OCI-LY1 (cell line): Measurements from ENCODE around the gene HOXC5.

ENCODE experiments used
- H2AFZ ChIP-seq: fragments of 200-600 bp; sonication (generic), shearing (Covaris generic); 2 replicates; pipeline ENCODE4 v1.6.0; 2014; ENCODE audit warnings: antibody characterized with exemption, mild to moderate bottlenecking, low read length
- H3F3A ChIP-seq: fragments of 200-600 bp; sonication (generic), shearing (Covaris generic); 2 replicates; pipeline ENCODE4 v1.6.0; 2014; ENCODE audit warnings: mild to moderate bottlenecking, antibody characterized with exemption, low read length, moderate library complexity; ENCODE audit not compliant: insufficient read depth
- H3K27ac ChIP-seq: fragments of 200-600 bp; sonication (generic); 2 replicates; pipeline ENCODE4 v1.5.1; 2014; ENCODE audit warnings: low read length, mixed run types, mild to moderate bottlenecking, low read depth; ENCODE audit not compliant: poor library complexity, severe bottlenecking
- H3K27me3 ChIP-seq: fragments of 200-600 bp; sonication (generic); 2 replicates; pipeline ENCODE4 v1.6.0; 2014; ENCODE audit warnings: antibody characterized with exemption, mild to moderate bottlenecking, low read length, moderate library complexity; ENCODE audit not compliant: insufficient read depth
- H3K36me3 ChIP-seq: fragments of 200-600 bp; sonication (generic); 2 replicates; pipeline ENCODE4 v1.6.1; 2014; ENCODE audit warnings: mild to moderate bottlenecking, antibody characterized with exemption, low read length, moderate library complexity, mixed read lengths; ENCODE audit not compliant: insufficient read depth
- H3K4me1 ChIP-seq: fragments of 200-600 bp; sonication (generic); 2 replicates; pipeline ENCODE4 v1.5.1; 2014; ENCODE audit warnings: mild to moderate bottlenecking, low read length, moderate library complexity; ENCODE audit not compliant: insufficient read depth, severe bottlenecking
- H3K4me2 ChIP-seq: fragments of 200-600 bp; sonication (generic), shearing (Covaris generic); 2 replicates; pipeline ENCODE4 v1.6.1; 2014; ENCODE audit warnings: low read length
- H3K4me3 ChIP-seq: fragments of 200-600 bp; sonication (generic); 2 replicates; pipeline ENCODE4 v1.5.1; 2014; ENCODE audit warnings: low read length, low read depth, mild to moderate bottlenecking, mixed read lengths; ENCODE audit not compliant: poor library complexity, severe bottlenecking
- H3K79me2 ChIP-seq: fragments of 200-600 bp; shearing (Covaris generic); 2 replicates; pipeline ENCODE4 v1.6.1; 2016; ENCODE audit warnings: mixed run types, low read length, mixed read lengths; ENCODE audit not compliant: insufficient read depth
- H3K9ac ChIP-seq: fragments of 200-600 bp; sonication (generic), shearing (Covaris generic); 2 replicates; pipeline ENCODE4 v1.6.1; 2014; ENCODE audit warnings: mild to moderate bottlenecking, low read length, mixed read lengths
- H3K9me2 ChIP-seq: fragments of 200-600 bp; sonication (generic), shearing (Covaris generic); 2 replicates; pipeline ENCODE4 v1.6.1; 2014; ENCODE audit warnings: low read depth, mild to moderate bottlenecking, low read length, mixed read lengths
- H3K9me3 ChIP-seq: fragments of 200-600 bp; shearing (Covaris generic); 2 replicates; pipeline ENCODE4 v1.6.1; 2014; ENCODE audit warnings: low read length, mixed read lengths
- H4K20me1 ChIP-seq: fragments of 200-600 bp; sonication (generic), shearing (Covaris generic); 2 replicates; pipeline ENCODE4 v1.6.0; 2016; ENCODE audit warnings: mild to moderate bottlenecking, low read length; ENCODE audit not compliant: insufficient read depth
- CTCF ChIP-seq: fragments of 200-600 bp; sonication (generic), shearing (Covaris generic); IDR thresholded peaks from 2 replicates; pipeline ENCODE4 v1.5.1; 2017; ENCODE audit warnings: mild to moderate bottlenecking, antibody characterized with exemption, low read length, moderate library complexity, mixed read lengths
- EZH2 ChIP-seq: fragments of 200-600 bp; sonication (generic), shearing (Covaris generic); IDR thresholded peaks from 2 replicates; pipeline ENCODE4 v1.8.0; 2017; ENCODE audit warnings: borderline replicate concordance, mixed run types, mild to moderate bottlenecking, antibody characterized with exemption, low read length, moderate library complexity, mixed read lengths

The HOXC5 gene

GRCh38 chr12:54032086-54032619 is 697 bp upstream of the HOXC5 start:
- no peaks in the 10 kb centered on the region for H3K36me3 ChIP-seq
- no peaks in the 10 kb centered on the region for H3F3A ChIP-seq
- no peaks in the 10 kb centered on the region for H4K20me1 ChIP-seq
- no peaks in the 10 kb centered on the region for H3K9me3 ChIP-seq
- no peaks in the 10 kb centered on the region for H3K9me2 ChIP-seq
- TF ChIP-seq EZH2 = no peak
- TF ChIP-seq CTCF = no peak
- no peak overlapping the region for H3K9ac ChIP-seq
- no peak overlapping the region for H3K27ac ChIP-seq
- H3K27me3 ChIP-seq = peaks cover 4% of the 10 kb centered on the region; the same call in 1 of the 2 replicates
- no peak overlapping the region for H3K4me3 ChIP-seq
- peaks cover 2% of the 10 kb centered on the region for H3K4me1 ChIP-seq
- H3K79me2 ChIP-seq = no peaks in the 10 kb centered on the region
- H3K4me2 ChIP-seq = no peak overlapping the region
- H2AFZ ChIP-seq = no peak overlapping the region

- TF ChIP-seq CTCF (no peak), EZH2 (no peak)
- Histone ChIP-seq H3K4me2 (no peak overlapping the region), H2AFZ (no peak overlapping the region), H3K79me2 (no peaks in the 10 kb centered on the region), H3K9me3 (no peaks in the 10 kb centered on the region), H3K27me3 (peaks cover 4% of the 10 kb centered on the region; the same call in 1 of the 2 replicates), H3K36me3 (no peaks in the 10 kb centered on the region), H3K9ac (no peak overlapping the region), H3F3A (no peaks in the 10 kb centered on the region), H3K4me1 (no peaks in the 10 kb centered on the region), H3K4me3 (no peak overlapping the region), H4K20me1 (no peaks in the 10 kb centered on the region), H3K27ac (no peak overlapping the region), H3K9me2 (no peaks in the 10 kb centered on the region)
Measured at GRCh38 chr12:54033106-54033979, 493 bp downstream of the HOXC5 start.

- Histone ChIP-seq H3K9ac (no peak overlapping the region), H3K4me2 (no peak overlapping the region), H3K9me2 (no peaks in the 10 kb centered on the region), H3K9me3 (no peaks in the 10 kb centered on the region), H2AFZ (no peak overlapping the region), H3K27me3 (peaks cover 4% of the 10 kb centered on the region; the same call in 1 of the 2 replicates), H4K20me1 (no peaks in the 10 kb centered on the region), H3K4me3 (no peak overlapping the region), H3K36me3 (no peaks in the 10 kb centered on the region), H3K27ac (no peak overlapping the region), H3K79me2 (no peaks in the 10 kb centered on the region), H3K4me1 (no peaks in the 10 kb centered on the region), H3F3A (no peaks in the 10 kb centered on the region)
- TF ChIP-seq CTCF (no peak), EZH2 (no peak)
Measured at GRCh38 chr12:54033980-54034784, 1.3 kb downstream of the HOXC5 start.
